GM12874 (cell line): ENCODE measurements around the gene UBASH3A.

Experiments used
- TF ChIP-seq, protein P1 (sequence below): IDR thresholded peaks from 2 replicates; pipeline ENCODE4 v1.5.1; 2011; ENCODE audit warnings: low read depth, mild to moderate bottlenecking, control low read depth, low read length, moderate library complexity; ENCODE audit not compliant: insufficient read depth

UBASH3A gene

DNA sequence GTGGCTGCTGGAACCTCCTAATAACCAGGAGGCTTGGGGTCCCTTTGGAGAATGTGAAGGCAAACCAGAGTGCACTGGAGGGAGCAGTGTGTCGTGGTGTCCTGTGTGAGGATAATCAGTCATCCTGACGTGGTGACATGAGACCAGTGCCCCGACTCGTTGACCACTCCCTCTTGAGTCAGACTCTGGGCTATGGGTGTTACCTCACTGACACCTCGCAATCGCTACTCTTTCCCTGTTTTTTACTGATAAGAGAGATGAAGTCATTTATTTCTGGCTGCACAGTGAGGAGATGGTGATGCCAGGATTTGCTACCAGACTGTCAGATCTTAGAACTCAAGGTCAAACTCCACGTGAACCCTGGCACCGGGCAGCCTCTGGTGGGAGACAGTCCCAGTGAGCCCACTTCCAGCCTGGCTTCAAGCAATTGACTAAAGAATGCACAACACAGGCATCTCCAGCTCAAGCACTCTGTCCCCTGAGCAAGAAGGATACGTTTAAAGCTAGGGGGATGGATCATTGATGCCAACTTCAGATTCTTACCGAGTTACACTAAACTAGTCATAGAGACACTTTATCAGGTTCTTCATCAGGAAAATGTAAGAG, 30.3 kb downstream of the UBASH3A start:
- TF ChIP-seq, protein P1, sequence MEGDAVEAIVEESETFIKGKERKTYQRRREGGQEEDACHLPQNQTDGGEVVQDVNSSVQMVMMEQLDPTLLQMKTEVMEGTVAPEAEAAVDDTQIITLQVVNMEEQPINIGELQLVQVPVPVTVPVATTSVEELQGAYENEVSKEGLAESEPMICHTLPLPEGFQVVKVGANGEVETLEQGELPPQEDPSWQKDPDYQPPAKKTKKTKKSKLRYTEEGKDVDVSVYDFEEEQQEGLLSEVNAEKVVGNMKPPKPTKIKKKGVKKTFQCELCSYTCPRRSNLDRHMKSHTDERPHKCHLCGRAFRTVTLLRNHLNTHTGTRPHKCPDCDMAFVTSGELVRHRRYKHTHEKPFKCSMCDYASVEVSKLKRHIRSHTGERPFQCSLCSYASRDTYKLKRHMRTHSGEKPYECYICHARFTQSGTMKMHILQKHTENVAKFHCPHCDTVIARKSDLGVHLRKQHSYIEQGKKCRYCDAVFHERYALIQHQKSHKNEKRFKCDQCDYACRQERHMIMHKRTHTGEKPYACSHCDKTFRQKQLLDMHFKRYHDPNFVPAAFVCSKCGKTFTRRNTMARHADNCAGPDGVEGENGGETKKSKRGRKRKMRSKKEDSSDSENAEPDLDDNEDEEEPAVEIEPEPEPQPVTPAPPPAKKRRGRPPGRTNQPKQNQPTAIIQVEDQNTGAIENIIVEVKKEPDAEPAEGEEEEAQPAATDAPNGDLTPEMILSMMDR, result no peak

DNA sequence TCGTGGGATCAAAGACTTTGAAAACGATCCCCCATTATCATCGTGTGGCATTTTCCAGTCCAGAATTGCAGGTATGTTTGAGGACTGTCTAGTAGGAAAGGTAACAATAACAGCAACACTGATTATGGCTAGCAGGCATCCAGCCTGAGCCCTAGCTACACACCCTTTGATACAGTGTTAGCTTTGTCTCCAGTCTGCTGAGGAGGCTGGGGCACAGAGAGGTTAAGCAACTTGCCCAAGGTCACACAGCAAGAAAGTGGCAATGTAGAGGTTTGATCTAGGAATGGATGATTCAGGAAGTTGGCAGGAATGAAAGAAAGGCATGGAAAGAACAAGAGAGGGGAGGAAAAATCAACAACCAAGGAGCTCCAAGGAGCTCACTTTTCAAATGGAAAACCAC, 31.2 kb downstream of the UBASH3A start:
- TF ChIP-seq, protein P1, result no peak

DNA sequence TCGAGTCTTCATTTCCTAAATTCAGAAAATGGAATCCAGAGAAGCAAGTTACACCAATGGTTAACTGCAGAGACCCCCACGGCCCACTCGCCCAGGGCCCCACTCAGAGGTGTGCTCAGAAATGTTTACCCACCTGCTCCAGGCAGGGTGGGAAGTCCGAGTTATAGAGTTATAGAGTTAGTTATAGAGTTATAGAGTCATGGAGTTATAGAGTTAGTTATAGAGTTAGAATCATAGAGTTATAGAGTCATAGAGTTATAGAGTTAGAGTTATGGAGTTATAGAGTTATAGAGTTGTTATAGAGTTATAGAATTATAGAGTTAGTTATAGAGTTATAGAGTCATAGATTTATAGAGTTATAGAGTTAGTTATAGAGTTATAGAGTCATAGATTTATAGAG, 31.7 kb downstream of the UBASH3A start:
- TF ChIP-seq, protein P1, result no peak

DNA sequence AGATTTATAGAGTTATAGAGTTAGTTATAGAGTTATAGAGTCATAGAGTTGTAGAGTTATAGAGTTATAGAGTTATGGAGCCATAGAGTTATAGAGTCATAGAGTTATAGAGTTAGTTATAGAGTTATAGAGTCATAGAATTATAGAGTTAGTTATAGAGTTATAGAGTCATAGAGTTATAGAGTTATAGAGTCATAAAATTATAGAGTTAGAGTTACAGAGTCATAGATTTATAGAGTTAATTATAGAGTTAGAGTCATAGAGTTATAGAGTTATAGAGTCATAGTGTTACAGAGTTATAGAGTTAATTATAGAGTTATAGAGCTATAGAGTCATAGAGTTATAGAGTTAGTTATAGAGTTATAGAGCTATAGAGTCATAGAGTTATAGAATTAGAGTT, 32.1 kb downstream of the UBASH3A start:
- TF ChIP-seq, protein P1, result no peak

DNA sequence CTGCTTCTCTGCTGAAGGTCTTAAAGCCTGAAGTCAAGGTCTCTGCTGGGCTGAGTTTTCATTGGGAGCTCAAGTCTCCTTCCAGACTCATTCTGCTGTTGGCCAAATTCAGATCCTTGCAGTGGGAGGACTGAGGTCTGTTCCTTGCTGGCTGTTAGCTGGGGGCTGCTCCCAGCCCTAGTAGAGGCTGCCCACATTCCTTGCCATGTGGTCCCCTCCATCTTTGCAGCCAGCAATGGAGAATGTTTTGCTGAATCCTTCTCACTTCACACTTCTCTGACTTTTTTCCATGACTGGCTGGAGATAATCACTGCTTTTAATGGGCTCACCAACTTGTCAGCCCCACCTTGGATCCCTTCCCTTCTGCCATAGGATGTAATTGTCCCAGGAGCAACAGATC, 33.2 kb downstream of the UBASH3A start:
- TF ChIP-seq, protein P1, result no peak

DNA sequence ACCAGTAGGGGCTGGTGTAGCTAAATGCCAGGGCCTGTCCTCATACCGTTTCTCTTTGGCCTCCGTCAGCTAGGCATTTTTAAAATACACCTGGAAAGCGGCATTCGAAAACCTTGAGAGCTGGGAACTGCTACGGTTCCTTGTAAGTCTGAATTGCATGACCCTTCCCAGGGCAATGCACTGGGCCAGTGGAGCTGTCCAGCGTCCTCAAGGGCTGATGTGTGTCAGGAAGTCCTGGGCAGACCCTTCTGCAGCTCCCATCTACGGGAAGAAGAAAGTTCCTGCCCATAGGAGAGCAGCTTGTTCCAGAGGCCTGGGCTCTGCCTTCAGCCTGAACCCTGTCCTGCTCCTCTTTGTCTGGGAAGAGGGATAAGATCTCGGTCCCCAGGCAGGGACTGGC, 34.1 kb downstream of the UBASH3A start:
- TF ChIP-seq, protein P1, result no peak

DNA sequence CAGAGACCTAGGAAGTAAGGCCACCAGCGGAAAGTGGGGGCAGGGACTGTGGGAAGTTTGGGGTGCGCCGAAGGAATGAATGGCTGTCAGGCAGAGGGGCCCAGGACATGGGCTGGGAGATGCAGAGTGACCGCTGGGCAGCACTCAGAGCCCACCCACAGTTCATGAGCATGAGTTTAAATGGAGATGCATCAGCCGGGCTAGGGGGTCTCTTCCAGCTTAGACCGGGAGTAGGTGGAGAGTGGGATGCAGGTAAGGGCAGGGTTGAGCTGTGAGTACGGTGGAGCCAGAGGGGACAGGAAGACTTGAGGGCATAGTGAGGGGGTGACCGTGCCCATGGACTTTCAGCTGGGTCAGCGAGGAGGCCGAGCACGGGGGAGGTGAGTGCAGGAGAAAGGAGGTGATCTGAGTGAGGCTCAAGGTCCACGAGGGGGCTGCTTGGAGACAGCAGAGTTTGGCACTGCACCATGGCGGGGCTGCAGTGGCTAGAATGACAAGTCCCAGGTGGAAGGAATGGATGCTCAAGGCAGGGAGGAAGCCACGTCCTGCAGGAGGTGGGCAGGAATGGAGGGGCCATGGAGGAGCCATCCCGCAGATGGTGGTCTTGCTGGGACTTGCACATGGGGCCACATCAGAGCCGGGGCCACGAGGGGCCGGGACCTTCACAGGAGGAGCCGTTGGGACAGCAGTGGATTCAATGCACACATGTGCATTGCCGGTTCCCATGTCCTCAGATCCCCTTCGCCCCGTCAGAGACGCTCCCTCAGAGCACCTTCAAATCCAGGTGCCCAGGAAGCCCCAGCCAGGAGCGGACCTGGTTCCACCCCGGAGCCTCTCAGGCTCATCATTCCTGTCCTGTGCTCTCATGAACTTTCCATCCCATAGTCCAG, 34.9 kb downstream of the UBASH3A start:
- TF ChIP-seq, protein P1, result no peak
